Stimulated activated CD4-positive, alpha-beta T cell treated with anti-CD3 and anti-CD28 coated beads, Interleukin-2, amount 100 ng/mL, for 48 hours (primary cell): ENCODE measurements around the gene FBXO10.
"Not testable (repeated sequence)": the region's sequence is repeated elsewhere in the genome, so short reads cannot be mapped to it uniquely, and the experiment has no call there.

Experiments used
- DNase-seq, 2 donors: peaks; one replicate each; pipeline ENCODE4 v3.0.0-alpha.2; 2020

Gene FBXO10, protein sequence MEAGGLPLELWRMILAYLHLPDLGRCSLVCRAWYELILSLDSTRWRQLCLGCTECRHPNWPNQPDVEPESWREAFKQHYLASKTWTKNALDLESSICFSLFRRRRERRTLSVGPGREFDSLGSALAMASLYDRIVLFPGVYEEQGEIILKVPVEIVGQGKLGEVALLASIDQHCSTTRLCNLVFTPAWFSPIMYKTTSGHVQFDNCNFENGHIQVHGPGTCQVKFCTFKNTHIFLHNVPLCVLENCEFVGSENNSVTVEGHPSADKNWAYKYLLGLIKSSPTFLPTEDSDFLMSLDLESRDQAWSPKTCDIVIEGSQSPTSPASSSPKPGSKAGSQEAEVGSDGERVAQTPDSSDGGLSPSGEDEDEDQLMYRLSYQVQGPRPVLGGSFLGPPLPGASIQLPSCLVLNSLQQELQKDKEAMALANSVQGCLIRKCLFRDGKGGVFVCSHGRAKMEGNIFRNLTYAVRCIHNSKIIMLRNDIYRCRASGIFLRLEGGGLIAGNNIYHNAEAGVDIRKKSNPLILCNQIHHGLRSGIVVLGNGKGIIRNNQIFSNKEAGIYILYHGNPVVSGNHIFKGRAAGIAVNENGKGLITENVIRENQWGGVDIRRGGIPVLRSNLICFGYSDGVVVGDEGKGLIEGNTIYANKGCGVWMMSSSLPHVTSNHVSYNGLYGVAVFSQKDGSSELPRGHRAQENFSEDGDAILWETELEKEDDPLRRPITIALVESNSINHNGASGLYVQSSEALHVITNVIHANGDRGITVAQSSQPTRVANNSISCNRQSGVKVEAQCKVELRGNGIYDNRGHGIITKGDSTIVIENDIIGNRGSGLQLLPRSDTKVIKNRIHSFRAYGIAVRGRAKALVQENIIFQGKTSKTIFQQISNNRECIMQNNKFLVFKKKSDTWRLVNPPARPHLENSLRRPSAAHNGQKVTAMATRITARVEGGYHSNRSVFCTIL

DNA sequence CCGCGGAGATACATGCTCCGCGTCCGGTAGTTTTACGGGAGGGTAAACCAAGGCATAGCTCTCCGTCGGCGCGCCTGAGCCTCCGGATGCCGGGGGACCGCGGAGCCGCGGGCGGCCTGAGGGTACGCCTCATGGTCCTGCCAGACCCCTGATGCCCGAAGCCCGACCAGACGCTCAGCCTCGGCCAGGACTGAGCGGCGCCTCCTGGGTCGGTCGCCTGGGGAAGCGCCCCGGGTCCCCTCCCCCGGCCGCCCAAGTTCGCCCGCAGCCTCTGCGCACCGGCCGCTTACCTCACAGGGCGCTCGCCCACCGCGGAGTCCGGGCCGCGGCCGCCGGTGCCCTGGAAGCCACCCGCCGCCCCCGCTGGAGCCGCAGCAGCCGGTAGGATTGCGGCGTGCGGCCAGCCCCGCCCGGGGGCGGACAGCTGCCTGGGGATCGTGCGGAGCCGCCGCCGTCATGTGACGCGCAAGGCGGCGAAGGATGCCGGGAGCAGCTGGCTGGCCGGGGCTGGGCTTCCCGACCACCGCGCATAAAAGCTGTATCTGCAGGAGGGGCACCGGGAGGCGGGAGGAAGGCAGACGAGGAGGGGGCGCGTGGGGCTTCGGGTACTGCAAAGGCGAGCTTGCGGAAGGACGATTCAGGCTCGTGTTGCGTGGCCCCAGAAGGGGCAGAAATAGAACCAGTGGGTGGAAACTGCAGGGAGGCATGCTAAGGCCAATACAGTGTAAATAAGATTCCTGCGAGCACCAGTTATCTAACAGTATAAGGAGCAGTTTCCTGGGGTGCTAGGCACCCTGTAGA, at the start of gene FBXO10:
FBXO10 (minus strand) TSS at position 460 of the 801 bp plus-strand sequence. CDS start 34,612 bp downstream, outside the sequence.
- peak; percentile 18 to 29 for DNase-seq

DNA sequence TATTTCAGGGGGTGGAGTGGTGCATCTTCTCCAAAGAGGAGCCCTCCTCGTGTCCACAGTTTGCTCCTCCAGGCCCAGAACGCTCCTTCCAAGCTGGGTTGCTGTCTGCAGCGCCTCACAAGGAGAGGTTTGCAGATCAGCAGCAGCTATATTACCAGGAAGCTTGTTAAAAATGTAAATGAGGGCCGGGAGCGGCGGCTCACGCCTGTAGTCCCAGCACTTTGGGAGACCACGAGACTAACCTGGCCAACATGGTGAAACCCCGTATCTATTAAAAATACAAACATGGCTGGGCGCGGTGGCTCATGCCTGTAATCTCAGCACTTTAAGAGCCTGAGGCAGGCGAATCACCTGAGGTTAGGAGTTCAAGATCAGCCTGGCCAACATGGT, 49.6 kb upstream of the FBXO10 start:
- DNase-seq = no peak

DNA sequence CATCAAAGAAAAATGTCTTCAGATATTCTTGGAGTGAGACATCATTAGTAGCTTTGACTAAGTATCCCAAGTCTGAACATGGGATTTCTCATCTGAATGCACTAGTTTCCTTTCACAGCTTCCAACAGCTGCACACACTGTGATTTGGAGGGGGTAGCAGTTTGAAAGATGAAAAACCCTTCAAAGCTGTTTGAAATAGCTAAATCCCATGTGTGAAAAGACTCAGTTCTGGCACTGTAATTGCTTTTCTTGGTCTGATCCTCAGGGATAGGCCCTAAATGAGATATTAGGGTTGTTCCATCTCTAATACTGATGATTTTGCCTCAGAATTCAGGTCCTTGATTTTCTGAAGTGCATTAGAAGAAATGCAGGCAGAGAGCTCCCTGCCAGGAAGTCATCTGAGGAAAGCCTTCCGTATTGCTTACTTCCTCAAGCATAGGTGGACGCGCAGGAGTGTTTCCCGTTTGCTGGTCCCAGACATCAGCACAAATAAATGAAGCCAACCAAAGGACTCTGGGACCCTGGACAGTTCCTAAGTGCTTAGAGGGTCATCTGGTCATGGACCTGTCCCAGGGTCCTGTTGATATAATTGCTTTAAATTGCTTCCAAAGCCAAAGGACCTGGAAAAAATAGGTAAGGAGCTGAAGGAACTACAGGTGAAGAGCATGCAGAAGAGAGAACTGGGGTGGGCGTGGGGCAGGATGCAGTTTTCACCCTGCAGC, 49.0 kb upstream of the FBXO10 start:
- no peak for DNase-seq

DNA sequence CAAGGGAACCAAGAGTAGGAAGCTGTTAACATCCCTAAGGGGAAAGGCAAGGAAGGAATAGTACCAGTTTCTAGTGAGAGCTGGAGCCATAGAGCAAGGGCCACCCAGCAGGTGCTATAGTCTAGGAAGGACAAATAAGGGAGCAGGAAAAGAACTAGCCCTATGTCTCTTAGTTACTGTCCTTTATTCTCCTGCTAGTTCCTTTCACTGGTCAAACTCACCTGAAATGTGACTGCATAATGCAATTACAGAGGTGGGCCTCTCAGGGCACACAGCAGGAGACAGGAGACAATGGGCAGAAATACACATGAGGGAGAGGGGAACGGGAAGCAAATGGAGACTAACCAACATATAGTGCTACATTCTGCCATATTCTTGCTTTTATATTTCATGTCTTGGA, 47.9 kb upstream of the FBXO10 start:
- no peak for DNase-seq

DNA sequence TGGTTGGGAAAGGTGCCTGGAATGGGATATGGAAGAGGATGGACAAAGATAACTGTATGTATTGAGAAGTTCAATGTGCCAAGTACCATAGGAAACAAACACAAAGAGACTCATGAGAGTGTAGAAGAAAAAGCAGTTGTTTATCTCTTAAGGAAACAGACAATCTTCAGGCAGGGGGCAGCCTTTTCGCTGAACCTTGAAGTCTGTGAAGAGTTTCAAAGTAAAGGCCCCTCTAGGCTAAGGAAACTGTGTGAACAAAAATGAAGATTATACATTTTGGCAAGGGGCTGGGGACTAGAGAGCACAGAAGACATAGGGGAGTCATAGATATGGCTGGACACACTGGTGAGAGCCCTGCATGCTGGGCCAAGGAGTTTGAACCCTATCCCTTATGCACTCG, 47.1 kb upstream of the FBXO10 start:
- no peak for DNase-seq

DNA sequence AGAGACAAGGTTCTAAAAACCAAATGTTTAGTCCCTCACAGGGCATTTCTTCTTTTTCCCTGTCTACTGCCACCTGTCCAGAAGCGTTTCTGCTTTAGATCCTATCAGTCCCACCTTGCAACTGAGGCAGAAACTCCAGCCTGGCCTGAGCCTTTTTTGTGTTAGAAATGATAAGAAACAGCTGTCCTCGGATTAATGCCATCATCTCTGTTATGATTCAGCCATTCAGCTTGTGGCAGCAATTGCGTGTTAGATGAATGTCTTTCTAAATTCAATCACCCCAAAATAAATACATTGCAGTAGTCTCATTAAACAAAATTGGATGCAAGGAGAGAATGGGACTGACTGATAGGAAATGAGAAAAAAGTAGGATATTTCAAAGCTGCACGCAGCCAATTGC, 46.3 kb upstream of the FBXO10 start:
- DNase-seq = no peak

DNA sequence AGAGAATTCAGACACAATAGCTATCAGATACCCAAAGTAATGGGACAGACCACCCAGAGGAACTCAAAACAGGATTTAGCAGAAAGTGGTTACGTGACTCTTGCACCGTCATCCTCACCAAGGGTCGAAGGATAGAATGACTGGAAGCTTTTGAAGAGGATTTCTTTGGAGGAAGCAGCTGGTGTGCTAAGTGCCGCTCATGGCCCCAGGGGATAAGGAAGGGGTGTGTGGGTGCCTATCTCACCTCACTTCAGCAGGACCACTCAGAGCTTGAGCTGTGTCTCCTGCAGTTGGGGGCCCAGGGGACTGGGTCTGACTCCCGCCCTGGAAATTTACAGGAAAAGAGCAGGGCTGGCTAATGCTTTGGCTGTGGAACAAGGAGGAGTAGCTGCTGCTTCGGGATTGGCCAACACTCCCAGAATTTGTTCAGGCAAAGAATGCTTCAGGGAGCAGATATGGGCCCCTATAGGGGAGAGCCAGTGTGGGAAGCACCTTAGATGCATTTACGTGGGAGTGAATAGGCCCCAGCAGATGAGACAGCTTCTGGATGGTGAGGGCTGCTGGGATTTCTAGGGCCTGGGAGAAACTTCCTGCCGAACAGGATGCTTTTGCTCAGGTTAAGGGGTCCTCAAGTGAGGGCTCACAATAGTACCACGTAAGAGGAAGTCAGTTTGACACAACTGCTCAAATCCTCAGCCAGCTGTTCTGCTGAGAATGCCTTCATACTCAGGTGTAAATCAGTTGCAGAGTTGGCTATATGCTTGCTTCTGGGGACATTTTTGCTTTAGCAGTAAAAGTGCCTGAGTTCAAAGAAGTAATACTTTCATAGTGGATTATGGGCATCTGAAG, 45.3 kb upstream of the FBXO10 start:
- no peak for DNase-seq

DNA sequence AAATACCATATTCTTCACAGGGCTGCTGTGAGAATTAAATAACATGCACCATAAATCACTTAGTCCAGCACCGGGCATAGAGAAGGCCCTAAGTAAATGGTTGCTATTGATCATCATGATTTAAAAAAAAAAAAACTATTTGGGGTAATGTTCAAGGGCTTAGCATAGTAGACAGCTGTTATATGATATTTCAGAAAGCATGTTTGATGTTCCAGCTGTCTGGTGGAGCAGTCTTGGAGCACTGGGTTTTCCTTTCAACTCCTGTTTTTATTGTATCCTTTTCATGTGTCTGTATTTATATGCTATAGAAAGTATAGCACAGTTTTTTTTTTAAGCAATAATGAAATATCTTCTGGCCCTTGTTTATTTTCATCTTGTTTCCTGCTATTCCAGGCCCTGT, 44.2 kb upstream of the FBXO10 start:
- DNase-seq = no peak

DNA sequence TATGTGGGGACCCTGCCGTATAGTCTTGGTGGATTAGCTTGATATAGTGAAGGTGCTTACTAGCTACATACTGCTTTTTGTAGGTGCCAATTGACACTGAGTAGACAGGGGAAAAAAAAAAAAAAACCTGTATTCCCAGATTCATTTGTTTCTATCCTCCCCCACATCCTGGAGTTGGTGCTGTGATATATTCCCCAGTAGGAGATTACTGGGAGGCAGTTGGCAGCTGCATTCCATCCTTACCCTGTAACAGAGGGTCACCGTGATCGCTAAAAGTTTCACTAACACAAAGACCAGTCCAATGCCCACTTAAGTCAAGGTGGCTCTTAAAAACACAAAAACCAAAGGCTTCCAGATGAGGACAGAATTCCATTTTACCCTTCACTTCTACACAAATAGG, 43.6 kb upstream of the FBXO10 start:
- no peak for DNase-seq

DNA sequence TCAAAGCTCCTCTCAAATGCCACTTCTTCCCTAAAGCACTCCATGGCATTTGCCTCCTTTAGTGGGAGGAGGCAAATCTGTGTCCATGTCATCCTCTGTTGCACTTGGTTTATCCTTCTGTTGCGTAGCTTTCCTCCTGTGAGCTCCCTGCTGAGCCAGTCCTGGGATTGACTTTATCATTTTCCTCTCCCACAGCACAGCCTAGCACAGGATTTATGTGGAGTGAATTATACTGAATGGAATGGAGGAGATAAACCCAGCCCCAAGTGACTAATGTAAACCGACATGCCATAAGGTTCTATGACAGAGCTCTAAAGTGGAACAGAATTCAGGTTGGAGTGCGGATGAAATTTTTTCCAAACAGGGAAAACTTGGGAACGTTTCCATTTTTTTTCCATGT, 42.6 kb upstream of the FBXO10 start:
- DNase-seq = no peak

DNA sequence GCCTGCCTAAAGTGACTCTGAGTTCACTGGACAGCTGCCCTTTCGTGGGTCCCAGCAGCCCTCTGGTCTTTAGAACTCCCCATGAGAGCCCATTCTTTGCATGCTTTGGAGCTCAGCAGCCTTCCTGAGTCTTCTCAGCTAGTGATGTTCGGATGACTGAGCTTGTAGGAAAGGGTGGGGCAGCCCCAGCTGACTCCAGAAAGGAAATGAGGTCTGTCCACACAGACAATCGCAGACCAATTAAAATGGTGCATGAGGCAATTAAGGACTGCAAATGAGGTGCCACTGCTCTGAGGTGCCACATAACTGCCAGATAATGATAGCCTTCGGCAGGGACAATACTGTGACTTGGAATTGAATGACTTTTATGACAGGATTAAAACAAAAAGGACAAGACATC, 41.7 kb upstream of the FBXO10 start:
- no peak for DNase-seq

DNA sequence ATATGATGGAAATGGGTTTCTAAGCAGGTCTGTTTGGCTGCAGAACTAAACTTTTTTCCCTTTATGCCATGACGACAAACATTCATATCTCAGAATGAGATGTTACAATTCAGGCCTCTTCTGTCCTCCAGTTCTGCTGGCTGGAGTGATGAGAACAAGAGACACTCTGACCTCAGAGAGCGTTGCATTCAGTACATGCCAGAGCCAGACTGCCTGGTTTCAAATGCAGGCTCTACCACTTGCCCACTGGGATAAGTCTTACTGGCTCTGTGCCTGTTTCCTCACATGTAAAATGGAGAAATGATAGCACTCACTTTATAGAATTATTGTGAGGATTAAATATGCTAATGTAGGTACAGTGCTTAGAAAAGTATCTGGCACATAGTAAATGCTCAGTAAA, 41.0 kb upstream of the FBXO10 start:
- DNase-seq = no peak

DNA sequence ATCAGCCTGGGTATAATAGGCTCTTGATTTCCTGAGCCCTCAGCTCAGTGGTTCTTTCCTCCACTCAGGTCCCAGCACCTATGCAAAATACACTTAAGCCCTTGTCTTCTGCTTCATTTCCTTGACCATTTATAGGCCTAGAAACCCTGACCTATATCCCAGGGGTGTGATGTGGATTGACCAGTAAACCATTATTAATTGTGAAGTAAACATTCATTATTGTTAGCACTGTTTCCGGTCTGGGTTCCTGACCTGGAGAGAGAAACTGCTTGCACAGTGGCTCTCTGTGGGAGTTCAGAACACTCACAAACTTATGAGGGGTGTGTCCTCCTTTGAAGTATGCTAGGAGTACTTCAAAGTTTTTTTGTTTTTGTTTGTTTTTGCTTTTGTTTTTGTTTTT, 35.8 kb upstream of the FBXO10 start:
- no peak for DNase-seq

DNA sequence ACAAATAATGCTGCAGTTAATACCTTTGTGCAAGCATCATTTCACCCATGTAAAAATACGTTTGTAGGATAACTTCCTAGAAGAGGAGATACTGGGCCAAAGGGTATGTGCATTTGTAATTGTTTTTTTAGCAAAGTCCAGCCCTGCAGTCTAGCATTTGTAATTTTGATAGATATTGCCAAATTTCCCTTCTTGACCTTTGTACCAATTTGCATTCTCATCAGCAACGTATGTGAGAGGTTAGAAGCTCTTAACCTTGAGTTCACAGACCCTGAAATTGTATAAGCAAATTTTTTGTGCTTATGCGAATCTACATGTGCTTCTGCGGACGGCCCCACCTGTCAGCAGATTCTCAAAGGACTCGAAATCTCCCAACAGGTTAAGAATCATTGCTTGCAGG, 34.8 kb upstream of the FBXO10 start:
- no peak for DNase-seq

DNA sequence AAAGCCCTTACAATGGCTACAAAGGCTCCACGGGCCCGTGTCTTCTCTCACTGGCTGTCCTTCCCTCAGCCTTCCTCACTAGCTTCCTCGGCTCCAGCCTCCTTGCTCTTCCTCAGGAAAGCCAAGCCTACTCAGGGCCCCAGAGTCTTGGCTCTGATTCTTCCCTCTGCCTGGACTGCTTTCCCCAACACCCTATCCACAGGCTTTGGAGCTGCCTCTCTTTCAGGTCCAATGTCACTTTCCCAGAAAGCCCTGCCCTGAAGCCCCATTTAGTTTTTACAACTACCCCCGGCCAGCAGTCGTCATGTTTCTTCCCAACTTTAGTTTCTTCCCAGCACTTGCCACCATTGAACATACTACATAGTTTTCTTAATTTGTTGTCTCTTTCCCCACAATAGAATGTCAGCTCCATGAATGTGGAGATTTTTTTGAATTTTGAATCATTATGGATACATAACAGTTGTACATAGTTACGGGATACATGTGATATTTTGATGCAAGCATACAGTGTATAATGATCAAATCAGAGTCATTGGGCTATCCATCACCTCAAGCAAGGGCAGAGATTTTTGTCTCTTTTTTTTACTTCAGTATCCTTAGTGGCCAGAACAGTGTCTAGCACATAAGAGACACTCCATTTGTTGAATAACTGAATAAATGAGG, 33.7 kb upstream of the FBXO10 start:
- DNase-seq = no peak

DNA sequence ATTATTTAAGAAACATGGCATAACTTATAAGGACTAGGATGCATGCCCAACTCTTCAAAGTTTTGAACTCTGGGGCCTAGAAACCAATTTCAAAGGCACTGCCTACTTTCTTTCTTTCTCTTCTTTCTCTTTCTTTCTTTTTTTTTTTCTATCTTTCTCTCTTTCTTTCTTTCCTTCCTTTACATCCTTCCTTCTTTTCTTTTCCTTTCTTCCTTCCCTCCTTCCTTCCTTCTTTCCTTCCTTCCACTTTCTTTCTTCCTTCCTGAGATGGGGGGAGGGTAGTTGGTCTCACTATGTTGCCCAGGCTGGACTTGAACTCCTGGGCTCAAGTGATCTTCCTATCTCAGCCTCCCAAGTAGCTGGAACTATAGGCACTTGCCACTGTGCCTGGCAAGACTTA, 32.1 kb upstream of the FBXO10 start:
- DNase-seq = no peak

DNA sequence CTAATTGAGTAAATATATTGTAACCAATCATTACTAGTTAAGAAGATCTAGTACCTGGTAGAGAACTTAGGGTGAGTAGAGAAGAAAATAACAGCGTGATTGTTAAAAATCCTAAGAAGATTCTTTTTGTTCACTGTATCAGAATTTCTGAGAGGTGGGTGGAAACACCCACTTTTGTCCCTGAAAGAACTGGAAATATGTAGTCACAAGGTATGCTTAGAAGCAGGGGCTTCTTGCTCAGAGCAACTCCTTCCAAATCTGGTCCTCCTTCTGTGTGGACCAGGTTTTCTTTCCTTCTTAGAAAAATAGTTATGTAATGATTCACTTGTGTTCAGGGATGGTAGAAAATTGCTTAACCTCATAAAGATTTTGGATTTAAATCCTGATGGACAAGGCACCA, 28.1 kb upstream of the FBXO10 start:
- no peak for DNase-seq

DNA sequence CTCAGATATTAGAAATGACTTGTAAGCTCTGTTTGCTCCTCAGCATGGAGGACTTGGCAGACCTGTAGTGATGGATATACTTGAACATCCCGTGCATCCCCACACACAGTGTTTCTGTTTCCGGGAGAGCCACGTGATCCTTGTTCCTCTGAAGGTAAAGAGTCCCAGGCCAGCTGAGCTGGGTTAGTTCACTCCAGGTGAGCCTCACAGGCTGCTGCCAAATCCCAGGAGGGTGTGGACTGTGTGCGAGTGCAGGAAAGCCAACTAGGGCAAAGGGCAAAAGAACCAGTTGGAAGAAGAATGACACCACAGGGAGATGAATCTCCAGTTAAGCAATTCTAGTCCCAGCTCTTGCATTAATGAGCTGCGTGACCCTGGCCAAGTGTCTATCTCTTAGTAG, 26.6 kb upstream of the FBXO10 start:
- DNase-seq = no peak

DNA sequence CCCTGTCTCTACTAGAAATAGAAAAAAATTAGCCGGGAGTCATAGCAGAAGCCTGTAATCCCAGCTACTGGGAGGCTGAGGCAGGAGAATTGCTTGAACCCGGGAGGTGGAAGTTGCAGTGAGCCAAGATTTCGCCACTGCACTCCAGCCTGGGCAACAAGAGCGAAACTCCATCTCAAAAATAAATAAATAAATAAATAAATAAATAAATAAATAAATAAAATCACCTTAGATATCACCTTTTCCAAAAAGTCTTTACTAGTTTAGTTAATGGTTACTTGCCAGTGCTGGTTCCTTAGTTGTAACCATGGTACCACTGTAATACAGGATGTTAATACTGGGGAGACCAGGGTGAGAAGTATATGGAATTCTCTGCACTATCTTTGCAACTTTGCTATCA, 25.9 kb upstream of the FBXO10 start:
- DNase-seq = not testable (repeated sequence)

DNA sequence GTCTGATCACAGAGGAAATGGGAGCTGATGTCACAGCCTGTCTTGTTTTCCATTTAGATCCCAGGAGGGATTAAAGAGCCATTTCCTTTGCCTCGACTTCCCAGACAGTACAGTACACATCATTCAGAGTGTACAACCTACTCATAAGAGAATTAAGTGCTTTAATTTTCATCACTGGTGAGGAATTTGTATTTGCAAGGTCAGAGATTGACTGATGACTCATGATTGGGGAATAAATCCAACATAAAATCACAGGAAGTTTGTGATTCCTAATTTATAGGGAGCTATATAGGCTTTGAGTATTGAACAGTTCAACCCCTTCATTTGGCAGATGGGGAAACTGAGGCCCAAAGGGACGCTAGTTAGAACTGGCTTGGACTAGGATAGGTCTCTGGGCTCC, 20.3 kb upstream of the FBXO10 start:
- no peak for DNase-seq

DNA sequence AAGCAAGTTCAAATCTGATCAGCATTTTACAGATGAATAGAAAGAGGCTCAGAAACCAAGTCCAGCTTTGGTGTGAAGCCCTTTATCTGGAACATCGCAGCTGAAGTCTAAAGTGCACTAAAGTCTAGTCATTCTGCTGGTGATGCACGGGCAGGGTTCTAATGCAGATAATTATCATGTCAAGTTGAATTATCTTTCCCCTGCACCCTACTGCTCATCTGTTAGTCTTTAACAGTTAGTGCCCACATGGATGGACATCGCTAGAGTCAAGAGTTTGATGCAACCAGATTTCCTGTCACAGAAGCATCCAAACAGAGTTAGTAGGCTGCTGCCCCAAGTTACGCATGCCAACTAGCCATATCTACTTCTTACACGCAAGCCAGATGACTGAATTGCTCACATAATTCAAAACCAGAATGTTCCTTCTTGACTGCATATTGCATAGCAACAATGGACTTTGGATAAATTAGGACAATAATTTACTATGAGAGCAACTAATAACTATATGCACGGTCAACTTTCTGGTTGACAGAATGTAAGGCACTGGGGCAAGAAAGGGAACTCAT, 17.8 kb upstream of the FBXO10 start:
- DNase-seq = no peak
